Stimulated activated CD4-positive, alpha-beta T cell treated with anti-CD3 and anti-CD28 coated beads, TNF-alpha, amount 100 ng/mL, for 24 hours (primary cell): Measurements from ENCODE around the gene ACAT1.
"Not testable (repeated sequence)": the region's sequence is repeated elsewhere in the genome, so short reads cannot be mapped to it uniquely, and the experiment has no call there.

ENCODE experiments used
- DNase-seq, 3 experiments: peaks; one replicate each; pipeline ENCODE4 v3.0.0-alpha.2; 2020; ENCODE audit warnings: low read depth in 3 of 3

Gene ACAT1

GRCh38 chr11:108147150-108147549 is 25.8 kb downstream of the ACAT1 start:
- DNase-seq = no peak

GRCh38 chr11:108148556-108148955 is 27.2 kb downstream of the ACAT1 start:
- DNase-seq = no peak

- no peak for DNase-seq
Observed at GRCh38 chr11:108154591-108154990, 33.2 kb downstream of the ACAT1 start.

- DNase-seq = no peak
Observed at GRCh38 chr11:108160970-108161566, 39.7 kb downstream of the ACAT1 start.

GRCh38 chr11:108162878-108163277 is 41.5 kb downstream of the ACAT1 start:
- not testable (repeated sequence) for DNase-seq

GRCh38 chr11:108167624-108168023 is 46.3 kb downstream of the ACAT1 start:
- no peak for DNase-seq

- DNase-seq = no peak
Observed at GRCh38 chr11:108170184-108170583, 48.8 kb downstream of the ACAT1 start.

GRCh38 chr11:108177570-108177969 is 56.2 kb downstream of the ACAT1 start:
- no peak for DNase-seq

- DNase-seq = no peak
Observed at GRCh38 chr11:108193725-108194124, 72.4 kb downstream of the ACAT1 start.

- no peak for DNase-seq
Observed at GRCh38 chr11:108196901-108197300, 75.5 kb downstream of the ACAT1 start.
